ENCODE measurements around the gene PDXP.

PDXP gene

DNA sequence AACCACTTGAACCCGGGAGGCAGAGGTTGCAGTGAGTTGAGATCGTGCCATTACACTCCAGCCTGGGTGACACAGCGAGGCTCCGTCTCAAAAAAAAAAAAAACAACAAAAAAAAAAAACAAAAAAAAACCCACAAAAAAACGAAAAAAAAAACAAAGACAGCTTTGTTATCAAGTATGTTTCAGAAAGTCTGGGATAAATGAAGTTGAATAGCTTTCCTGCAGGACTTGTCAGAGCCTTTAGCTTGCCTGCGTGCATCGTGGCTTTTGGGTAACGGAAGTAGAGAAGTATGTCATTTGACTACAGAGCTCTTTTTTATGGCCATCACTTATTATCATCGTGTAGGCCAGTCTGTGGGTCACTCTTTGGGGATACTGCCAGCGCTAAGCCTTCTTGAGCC, 53.0 kb downstream of the PDXP start:
- no peak for DNase-seq (ENCODE audit: low spot score)
- in situ Hi-C loops (cut with MboI; ENCODE audit: low sequenced_read_pairs, unreplicated experiment), result no loop called here
- TF ChIP-seq, protein P1, sequence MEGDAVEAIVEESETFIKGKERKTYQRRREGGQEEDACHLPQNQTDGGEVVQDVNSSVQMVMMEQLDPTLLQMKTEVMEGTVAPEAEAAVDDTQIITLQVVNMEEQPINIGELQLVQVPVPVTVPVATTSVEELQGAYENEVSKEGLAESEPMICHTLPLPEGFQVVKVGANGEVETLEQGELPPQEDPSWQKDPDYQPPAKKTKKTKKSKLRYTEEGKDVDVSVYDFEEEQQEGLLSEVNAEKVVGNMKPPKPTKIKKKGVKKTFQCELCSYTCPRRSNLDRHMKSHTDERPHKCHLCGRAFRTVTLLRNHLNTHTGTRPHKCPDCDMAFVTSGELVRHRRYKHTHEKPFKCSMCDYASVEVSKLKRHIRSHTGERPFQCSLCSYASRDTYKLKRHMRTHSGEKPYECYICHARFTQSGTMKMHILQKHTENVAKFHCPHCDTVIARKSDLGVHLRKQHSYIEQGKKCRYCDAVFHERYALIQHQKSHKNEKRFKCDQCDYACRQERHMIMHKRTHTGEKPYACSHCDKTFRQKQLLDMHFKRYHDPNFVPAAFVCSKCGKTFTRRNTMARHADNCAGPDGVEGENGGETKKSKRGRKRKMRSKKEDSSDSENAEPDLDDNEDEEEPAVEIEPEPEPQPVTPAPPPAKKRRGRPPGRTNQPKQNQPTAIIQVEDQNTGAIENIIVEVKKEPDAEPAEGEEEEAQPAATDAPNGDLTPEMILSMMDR (IDR thresholded peaks at IDR 0.05; ENCODE audit: borderline replicate concordance, control extremely low read depth, extremely low read depth, insufficient read depth, missing control alignments), result no peak

DNA sequence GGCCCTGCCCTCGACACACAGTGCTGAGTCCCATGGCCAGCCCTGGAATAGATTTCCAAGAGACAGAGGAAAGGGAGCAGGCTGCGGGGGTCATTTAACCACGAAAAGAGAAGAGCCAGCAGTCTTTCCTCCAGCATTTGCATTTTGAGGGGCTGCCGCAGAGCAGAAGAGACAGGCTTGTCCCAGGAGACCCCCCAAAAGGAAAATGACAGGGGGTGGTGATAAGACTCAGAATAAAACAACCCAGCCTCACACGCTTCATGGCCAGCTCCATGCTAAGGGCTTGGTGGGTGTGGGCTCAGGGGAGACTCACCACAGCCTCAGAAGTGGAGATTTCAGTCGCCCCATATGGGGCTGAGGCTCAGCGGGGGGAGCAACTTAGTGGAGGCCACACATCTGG, 55.2 kb downstream of the PDXP start:
- in situ Hi-C loops (cut with MboI; ENCODE audit: low sequenced_read_pairs, unreplicated experiment), result no loop called here
- no peak for DNase-seq (ENCODE audit: low spot score)
- TF ChIP-seq, protein P1 (IDR thresholded peaks at IDR 0.05; ENCODE audit: borderline replicate concordance, control extremely low read depth, extremely low read depth, insufficient read depth, missing control alignments), result no peak

DNA sequence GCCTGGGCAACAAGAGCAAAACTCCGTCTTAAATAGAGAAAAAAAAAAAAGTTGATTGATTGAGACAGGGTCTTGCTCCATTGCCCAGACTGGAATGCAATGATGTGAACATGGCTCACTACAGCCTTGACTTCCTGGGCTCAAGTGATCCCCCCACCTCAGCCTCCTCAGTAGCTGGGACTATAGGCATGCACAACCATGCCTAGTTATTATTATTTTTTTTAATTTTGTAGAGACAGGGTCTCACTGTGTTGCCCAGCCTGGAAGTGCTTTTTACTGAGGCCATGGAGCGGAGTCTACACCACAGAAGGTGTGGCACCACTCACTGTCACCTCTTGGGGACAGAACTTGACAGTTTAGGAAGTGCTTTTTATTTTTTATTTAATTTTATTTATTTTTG, 56.1 kb downstream of the PDXP start:
- DNase-seq (ENCODE audit: low spot score), result no peak
- TF ChIP-seq, protein P1 (IDR thresholded peaks at IDR 0.05; ENCODE audit: borderline replicate concordance, control extremely low read depth, extremely low read depth, insufficient read depth, missing control alignments), result no peak
- in situ Hi-C loops (cut with MboI; ENCODE audit: low sequenced_read_pairs, unreplicated experiment), result no loop called here

DNA sequence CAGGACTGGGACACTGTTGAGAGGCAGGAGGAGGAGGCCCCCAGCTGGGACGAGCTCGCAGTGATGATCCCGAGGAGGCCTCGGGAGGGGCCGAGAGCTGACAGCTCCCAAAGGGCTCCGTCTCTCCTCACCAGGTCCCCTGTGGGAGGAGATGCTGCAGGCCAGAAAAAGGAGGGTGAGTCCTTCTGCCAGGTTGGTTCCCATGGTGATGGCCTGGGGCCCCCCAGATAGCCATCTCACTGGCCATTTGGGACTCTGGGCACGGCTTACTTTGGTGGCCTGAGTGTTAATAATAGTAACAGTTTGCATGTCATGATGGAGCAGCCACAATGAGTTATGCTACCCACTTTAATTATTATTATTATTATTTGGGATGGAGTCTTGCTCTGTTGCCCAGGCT, 57.2 kb downstream of the PDXP start:
- in situ Hi-C loops (cut with MboI; ENCODE audit: low sequenced_read_pairs, unreplicated experiment), result no loop called here
- DNase-seq (ENCODE audit: low spot score), result no peak
- TF ChIP-seq, protein P1 (IDR thresholded peaks at IDR 0.05; ENCODE audit: borderline replicate concordance, control extremely low read depth, extremely low read depth, insufficient read depth, missing control alignments), result no peak

Data from GM13976 (cell line).